HL-60 (cell line): ENCODE results near the gene ADD3.

Experiments
- GABPA ChIP-seq: IDR thresholded peaks from 2 replicates; pipeline ENCODE4 v1.6.1; 2012; ENCODE audit warnings: low read depth
- POLR2AphosphoS5 ChIP-seq: IDR thresholded peaks from 2 replicates; pipeline ENCODE4 v1.6.1; 2012; ENCODE audit warnings: low read depth
- TF ChIP-seq, protein P1 (sequence below): IDR thresholded peaks from 2 replicates; pipeline ENCODE4 v1.6.1; 2012; ENCODE audit warnings: low read depth; ENCODE audit not compliant: insufficient replicate concordance
- TF ChIP-seq, protein P2 (sequence below): IDR thresholded peaks from one replicate; pipeline ENCODE4 v1.5.1; 2011; ENCODE audit warnings: low read length, control low read depth, inconsistent platforms; ENCODE audit not compliant: insufficient read depth

DNA sequence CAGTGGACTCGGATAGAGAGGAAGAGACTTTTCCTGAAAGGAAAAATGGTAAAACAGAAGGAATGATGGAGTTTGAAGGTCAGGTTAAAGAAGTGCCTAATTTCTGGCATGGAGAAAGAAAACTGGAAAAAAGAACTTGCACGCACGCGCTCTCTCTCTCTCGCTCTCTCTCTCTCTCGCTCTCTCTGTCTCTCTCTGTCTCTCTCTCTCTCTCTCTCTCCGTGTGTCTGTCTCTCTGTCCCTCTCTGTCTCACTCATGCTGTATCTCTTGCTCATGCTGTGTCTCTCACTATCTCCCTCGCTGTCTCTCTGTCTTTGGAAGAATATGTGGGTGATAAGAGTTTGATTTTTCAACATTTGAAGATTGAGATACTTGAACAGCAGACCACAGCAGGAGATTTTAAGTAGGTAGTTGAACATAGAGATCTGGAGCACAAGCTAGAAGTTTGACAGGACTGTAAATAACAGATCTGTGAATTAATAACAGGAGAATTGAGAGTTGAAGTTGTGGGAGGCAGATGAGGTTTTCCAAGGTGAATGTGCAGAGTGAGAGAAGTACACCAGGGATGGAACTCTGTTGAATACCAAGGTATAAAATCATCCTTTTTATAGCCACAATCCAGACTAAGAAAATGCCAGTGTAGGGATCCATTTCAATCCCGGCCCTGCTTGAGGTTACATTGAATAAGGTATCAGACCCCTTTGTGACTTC lies 33.1 kb downstream of the ADD3 start:
- TF ChIP-seq, protein P1, sequence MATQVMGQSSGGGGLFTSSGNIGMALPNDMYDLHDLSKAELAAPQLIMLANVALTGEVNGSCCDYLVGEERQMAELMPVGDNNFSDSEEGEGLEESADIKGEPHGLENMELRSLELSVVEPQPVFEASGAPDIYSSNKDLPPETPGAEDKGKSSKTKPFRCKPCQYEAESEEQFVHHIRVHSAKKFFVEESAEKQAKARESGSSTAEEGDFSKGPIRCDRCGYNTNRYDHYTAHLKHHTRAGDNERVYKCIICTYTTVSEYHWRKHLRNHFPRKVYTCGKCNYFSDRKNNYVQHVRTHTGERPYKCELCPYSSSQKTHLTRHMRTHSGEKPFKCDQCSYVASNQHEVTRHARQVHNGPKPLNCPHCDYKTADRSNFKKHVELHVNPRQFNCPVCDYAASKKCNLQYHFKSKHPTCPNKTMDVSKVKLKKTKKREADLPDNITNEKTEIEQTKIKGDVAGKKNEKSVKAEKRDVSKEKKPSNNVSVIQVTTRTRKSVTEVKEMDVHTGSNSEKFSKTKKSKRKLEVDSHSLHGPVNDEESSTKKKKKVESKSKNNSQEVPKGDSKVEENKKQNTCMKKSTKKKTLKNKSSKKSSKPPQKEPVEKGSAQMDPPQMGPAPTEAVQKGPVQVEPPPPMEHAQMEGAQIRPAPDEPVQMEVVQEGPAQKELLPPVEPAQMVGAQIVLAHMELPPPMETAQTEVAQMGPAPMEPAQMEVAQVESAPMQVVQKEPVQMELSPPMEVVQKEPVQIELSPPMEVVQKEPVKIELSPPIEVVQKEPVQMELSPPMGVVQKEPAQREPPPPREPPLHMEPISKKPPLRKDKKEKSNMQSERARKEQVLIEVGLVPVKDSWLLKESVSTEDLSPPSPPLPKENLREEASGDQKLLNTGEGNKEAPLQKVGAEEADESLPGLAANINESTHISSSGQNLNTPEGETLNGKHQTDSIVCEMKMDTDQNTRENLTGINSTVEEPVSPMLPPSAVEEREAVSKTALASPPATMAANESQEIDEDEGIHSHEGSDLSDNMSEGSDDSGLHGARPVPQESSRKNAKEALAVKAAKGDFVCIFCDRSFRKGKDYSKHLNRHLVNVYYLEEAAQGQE, result no peak
- TF ChIP-seq, protein P2, sequence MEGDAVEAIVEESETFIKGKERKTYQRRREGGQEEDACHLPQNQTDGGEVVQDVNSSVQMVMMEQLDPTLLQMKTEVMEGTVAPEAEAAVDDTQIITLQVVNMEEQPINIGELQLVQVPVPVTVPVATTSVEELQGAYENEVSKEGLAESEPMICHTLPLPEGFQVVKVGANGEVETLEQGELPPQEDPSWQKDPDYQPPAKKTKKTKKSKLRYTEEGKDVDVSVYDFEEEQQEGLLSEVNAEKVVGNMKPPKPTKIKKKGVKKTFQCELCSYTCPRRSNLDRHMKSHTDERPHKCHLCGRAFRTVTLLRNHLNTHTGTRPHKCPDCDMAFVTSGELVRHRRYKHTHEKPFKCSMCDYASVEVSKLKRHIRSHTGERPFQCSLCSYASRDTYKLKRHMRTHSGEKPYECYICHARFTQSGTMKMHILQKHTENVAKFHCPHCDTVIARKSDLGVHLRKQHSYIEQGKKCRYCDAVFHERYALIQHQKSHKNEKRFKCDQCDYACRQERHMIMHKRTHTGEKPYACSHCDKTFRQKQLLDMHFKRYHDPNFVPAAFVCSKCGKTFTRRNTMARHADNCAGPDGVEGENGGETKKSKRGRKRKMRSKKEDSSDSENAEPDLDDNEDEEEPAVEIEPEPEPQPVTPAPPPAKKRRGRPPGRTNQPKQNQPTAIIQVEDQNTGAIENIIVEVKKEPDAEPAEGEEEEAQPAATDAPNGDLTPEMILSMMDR, result no peak
- TF ChIP-seq GABPA, result no peak
- TF ChIP-seq POLR2AphosphoS5, result no peak
